HG02943 (cell line): Measurements from ENCODE around the gene HBM.
"Not testable (repeated sequence)": the region's sequence is repeated elsewhere in the genome, so short reads cannot be mapped to it uniquely, and the experiment has no call there.

Experiments used
- ATAC-seq: cut with Tn5 transposase; IDR thresholded peaks from one replicate; pipeline ENCODE4 v1.9.1; 2021; ENCODE audit warnings: mild to moderate bottlenecking, low read depth, moderate library complexity; ENCODE audit not compliant: unreplicated experiment

The HBM gene

DNA sequence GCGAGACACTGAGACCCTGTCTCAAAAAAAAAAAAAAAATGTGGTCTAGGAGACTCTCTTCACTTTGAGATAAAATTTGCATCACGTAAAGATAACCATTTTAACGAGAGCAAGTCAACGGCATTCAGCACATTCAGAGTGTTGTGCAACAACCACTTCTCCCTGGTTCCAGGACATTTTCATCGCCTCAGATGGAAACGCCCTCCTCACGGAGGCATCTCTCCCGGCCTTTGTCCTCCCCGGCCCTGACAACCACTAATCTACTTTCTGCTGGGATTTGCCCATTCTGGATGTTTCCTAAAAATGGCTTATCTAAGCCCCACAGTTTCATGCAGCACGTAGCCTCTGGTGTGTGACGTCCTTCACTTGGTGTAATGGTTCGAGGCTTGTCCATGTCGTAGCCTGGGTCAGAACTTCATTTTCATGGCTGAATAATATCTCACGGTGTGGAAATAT, 21.0 kb upstream of the HBM start:
- ATAC-seq = no peak

- ATAC-seq = no peak
These were observed 19.1 kb upstream of the HBM start for GRCh38 chr16:146646-147045.

GRCh38 chr16:149024-149660, 16.6 kb upstream of the HBM start:
- no peak for ATAC-seq

- ATAC-seq = no peak
These were observed 13.3 kb upstream of the HBM start, which contains the start of gene HBZ for GRCh38 chr16:152141-153128. HBZ (plus strand) TSS chr16:152644; CDS start chr16:152910, 266 bp downstream.

DNA sequence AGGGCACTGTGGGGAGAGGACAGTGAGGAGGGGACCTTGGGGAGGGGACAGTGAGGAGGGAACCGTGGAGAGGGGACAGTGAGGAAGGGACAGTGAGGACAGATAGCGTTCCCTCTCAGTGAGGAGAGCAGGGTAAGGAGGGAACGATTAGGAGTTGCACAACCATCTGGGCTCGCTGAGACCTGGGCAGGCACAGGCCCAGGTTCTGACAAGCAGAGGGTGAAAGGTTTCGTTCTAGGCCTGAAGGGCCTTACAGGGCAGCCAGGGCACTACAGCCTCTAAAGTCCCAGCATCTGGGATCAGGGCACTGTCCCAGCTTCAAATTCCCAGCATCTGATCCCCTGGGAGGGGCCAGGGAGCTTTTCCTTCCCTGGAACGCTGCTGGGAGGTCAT, 12.7 kb upstream of the HBM start:
- ATAC-seq = not testable (repeated sequence)

GRCh38 chr16:153550-154216, 12.1 kb upstream of the HBM start:
- not testable (repeated sequence) for ATAC-seq

DNA sequence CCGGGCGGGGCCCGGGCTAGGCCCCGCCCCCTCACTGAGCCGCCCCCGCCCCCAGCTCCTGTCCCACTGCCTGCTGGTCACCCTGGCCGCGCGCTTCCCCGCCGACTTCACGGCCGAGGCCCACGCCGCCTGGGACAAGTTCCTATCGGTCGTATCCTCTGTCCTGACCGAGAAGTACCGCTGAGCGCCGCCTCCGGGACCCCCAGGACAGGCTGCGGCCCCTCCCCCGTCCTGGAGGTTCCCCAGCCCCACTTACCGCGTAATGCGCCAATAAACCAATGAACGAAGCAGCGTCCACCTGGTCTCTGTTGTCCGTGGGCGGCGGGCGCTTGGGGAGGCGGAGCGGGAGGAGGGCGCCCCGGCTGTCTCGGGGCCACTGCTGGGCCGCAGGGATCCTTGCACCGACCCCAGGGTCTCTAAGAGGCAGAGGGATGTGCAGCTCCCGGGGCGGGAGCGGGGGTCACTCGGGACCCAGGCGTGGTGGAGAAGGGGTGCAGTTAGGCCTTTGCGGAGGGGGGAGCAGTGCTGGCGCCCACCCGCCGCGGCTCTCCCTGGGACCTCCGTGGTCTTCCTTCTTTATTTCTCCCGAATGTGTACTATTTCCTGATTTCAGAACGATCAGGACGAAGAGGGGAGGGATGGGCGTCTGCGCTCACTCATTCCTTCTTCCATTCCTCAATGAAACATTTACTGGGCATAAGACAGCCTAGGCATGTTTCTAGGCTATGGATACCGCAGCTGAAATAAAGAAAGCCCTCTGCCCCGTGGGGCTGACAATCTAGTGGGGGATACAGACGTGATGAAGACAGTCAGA, 11.4 kb upstream of the HBM start:
- no peak for ATAC-seq

DNA sequence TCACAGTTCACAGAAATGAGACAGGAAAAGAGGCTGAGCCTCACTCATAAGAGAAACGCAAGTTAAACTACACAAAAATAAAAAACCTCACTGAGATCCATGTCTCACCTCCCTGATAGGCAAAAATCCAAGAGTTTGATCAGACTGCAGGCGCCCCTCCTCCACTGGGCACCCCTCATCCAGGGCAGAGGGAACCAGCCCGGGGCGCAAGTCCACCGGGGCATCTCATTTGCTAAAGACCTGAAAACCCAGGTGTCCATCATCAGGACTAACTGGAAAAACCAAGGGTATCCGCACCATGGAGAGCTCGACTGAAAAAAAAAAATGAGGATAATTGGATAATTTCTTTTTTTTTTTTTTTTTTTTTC, 10.8 kb upstream of the HBM start:
- ATAC-seq = no peak

- no peak for ATAC-seq
These were observed 6.5 kb upstream of the HBM start for GRCh38 chr16:159136-159849.

DNA sequence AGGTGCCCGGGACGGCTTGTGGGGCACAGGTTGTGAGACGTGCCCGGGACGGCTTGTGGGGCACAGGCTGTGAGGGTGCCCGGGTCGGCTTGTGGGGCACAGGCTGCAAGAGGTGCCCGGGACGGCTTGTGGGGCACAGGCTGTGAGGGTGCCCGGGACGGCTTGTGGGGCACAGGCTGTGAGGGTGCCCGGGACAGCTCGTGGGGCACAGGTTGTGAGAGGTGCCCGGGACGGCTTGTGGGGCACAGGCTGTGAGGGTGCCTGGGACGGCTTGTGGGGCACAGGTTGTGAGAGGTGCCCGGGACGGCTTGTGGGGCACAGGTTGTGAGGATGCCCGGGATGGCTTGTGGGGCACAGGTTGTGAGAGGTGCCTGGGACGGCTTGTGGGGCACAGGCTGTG, 5.5 kb upstream of the HBM start:
- not testable (repeated sequence) for ATAC-seq

GRCh38 chr16:160691-161190, 5.0 kb upstream of the HBM start:
- ATAC-seq = no peak

DNA sequence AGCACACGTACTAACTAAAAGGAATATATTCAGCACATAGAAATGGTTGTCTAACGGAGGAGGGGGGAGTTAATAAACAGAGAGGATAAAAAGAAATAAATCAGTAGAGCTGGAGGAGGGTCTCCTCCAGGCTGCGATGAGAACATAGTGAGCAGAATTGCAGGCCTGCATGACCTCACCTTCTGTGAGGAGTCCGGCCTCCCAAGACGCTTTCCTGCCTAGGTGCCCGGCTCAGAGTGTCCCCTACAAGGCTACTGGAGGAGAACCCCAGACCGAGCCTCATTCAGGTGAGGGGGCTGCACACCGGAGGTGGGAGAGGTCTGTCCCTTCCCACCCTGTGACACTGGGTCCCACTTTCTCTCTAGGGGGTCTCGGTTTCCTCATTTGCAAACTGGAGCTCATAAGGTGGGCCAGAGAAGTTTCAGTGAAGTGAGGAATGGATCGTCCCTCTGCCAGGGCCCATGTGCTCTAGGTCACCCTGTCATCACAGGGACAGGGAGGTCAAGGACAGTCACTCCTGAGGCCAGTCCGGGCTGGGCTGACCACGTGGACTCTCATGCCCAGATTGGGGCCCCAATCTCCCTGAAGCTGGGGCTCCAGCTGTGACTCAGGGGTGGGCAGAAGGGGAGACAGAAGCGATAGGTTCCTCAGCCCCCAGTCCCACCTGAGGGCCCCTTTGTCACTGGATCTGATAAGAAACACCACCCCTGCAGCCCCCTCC, 3.3 kb upstream of the HBM start:
- no peak for ATAC-seq

DNA sequence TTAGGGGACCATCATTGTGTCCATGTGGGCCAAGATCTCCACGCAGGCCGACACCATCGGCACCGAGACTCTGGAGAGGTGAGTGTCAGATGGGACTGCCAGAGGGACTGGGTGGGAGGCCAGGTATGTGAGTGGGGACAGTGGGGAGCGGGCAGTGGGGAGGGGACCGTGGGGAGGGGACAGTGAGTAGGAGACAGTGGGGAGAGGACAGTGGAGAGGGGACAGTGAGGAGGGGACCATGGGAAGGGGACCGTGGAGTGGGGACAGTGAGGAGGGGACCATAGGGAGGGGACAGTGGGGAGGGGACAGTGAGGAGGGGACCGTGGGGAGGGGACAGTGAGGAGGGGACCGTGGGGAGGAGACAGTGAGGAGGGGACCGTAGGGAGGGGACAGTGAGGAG, 2.6 kb upstream of the HBM start:
- ATAC-seq = not testable (repeated sequence)

DNA sequence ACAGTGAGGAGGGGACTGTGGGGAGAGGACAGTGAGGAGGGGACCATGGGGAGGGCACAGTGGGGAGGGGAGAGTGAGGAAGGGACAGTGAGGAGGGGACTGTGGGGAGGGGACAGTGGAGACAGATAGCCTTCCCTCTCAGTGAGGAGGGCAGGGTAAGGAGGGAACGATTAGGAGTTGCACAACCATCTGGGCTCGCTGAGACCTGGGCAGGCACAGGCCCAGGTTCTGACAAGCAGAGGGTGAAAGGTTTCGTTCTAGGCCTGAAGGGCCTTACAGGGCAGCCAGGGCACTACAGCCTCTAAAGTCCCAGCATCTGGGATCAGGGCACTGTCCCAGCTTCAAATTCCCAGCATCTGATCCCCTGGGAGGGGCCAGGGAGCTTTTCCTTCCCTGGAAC, 2.1 kb upstream of the HBM start:
- not testable (repeated sequence) for ATAC-seq

DNA sequence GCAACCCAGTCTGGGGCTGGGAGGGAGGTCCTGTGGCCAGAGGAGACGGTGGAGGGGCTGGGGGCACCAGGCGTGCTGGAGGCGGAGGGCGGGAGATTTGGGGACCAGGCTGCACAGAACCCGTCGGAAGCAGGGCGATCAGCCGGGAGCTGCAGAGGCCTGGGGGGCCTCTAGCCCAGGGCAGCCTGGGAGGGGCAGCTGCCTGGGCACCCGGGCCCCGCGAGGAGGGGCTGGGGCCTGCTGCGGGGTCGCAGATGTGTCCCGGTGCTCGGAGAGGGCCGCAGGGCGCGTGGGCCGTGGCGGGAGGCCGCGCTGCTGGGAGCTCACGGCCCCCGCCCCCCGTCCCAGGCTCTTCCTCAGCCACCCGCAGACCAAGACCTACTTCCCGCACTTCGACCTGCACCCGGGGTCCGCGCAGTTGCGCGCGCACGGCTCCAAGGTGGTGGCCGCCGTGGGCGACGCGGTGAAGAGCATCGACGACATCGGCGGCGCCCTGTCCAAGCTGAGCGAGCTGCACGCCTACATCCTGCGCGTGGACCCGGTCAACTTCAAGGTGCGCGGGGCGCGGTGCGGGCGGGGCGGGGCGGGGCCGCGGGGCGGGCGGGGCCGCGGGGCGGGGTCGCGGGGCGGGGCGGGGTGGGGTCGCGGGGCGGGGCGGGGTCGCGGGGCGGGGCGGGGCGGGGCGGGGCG, 1.5 kb upstream of the HBM start:
- not testable (repeated sequence) for ATAC-seq

- no peak for ATAC-seq
These were observed 795 bp upstream of the HBM start for GRCh38 chr16:164827-165538.

DNA sequence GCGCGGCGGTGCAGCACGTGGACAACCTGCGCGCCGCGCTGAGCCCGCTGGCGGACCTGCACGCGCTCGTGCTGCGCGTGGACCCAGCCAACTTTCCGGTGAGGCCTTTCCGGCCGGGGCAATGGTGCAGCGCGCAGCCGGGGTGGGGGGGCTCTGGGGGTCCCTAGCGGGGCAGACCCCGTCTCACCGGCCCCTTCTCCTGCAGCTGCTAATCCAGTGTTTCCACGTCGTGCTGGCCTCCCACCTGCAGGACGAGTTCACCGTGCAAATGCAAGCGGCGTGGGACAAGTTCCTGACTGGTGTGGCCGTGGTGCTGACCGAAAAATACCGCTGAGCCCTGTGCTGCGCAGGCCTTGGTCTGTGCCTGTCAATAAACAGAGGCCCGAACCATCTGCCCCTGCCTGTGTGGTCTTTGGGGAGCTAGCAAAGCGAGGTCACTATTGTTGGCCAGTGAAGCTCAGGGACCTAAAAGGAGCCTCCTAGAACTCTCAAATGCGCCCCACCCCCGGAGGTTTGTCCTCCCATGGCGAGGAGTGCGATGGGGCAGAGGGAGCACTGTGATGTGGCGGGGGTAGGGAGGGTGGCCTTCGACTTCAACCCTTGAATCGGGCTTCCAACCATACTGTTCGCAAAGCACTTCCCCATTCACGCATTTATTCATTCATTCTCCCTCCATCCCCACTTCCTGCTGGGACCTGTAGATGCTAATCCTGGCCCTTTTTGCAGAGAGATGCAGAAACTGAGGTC, 770 bp downstream of the HBM start:
- ATAC-seq = no peak
